Heart left ventricle (tissue), 13 donors: Measurements from ENCODE around the gene PCGF3.

Source experiments
- POLR2A ChIP-seq, 2 donors: fragments of 450-650 bp; IDR thresholded peaks; one replicate each; pipeline ENCODE4 v1.6.1; 2017; ENCODE audit warnings: antibody characterized with exemption in 2 of 2, mild to moderate bottlenecking in 2 of 2, moderate library complexity in 2 of 2
- TF ChIP-seq, protein P1 (sequence below), 12 donors: fragments of 200-600 bp; sonication (generic) in 4 of 12; IDR thresholded peaks; one replicate each; pipeline versions ENCODE4 v1.5.0 to v1.8.0; 2018 to 2022; ENCODE audit warnings: antibody characterized with exemption in 12 of 12, mild to moderate bottlenecking in 5 of 12
- donor health status: ischemic (EF 13 %, LVEDD 7.1; RV severe dilation, severe dysfunction).
- donor health status: DM: no; HTN: yes; CAD: no.
- donor health status: DM: no; HTN: no; CAD: no.
- donor health status: ischemic (EF 25% LVEDD 6.9; RV normal size, moderate dysfunction).
- donor health status: ischemic (EF 25% LVEDD 5.7; RV mildly dilated, moderate dysfunction).
- donor health status: ischemic (EF 35%, LVEDD 5.7; RV mildly dilated, moderate dysfunction).
- donor health status: nonischemic (EF 11% LVEDD 7.7; RV severe dilation, severe dysfunction).
- donor health status: DM: yes; HTN: yes; CAD: no.
- donor health status: PGD.
- donor health status: ischemic (EF 29% LVEDD 5.4; RV normal size, mild dysfunction).
- donor health status: nonischemic (EF 23%, LVEDD 6.1; RV moderate dilation, normal function).

DNA sequence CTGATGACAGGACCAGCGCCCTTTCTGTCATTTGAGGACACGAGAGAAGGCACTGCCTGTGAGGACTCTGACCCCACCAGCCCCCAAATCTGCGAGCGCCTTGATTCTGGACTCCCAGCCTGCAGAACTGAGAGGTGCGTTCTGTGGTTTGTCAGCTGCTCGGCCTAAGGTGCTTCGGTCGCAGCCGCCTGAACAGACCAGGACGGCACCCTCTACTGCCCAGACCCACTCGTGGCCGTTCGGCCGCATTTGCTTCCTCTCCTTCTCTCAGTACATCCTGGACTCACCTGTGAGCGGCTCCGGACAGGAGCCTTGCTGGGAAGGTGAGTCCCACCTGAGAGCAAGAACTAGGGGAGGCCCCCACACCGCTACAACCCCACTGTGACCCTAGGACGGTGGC, 8.5 kb downstream of the PCGF3 start:
- TF ChIP-seq, protein P1, sequence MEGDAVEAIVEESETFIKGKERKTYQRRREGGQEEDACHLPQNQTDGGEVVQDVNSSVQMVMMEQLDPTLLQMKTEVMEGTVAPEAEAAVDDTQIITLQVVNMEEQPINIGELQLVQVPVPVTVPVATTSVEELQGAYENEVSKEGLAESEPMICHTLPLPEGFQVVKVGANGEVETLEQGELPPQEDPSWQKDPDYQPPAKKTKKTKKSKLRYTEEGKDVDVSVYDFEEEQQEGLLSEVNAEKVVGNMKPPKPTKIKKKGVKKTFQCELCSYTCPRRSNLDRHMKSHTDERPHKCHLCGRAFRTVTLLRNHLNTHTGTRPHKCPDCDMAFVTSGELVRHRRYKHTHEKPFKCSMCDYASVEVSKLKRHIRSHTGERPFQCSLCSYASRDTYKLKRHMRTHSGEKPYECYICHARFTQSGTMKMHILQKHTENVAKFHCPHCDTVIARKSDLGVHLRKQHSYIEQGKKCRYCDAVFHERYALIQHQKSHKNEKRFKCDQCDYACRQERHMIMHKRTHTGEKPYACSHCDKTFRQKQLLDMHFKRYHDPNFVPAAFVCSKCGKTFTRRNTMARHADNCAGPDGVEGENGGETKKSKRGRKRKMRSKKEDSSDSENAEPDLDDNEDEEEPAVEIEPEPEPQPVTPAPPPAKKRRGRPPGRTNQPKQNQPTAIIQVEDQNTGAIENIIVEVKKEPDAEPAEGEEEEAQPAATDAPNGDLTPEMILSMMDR (IDR thresholded peaks at IDR 0.05), result no peak
- no peak for TF ChIP-seq POLR2A (IDR thresholded peaks at IDR 0.05)
